Measurements from ENCODE around the gene MEGF10.

- TF ChIP-seq CTCF (conservative IDR thresholded peaks at IDR 0.05) (no peak), EZH2 (IDR thresholded peaks at IDR 0.05; ENCODE audit: low read depth) (no peak)
These were observed 64.7 kb downstream of the MEGF10 start for GRCh38 chr5:127355337-127355736.

All from PC-9 (cell line).